Bronchial epithelial cell (primary cell): Measurements from ENCODE around the gene SOD3. TPM values are rescaled to one million over a fixed set of nuclear protein-coding genes. Genes with fewer than 3 reads are reported as not detected.
A peak's percentile ranks its signal among the peaks of the same experiment; 100 is the strongest.

Experiments
- DNase-seq: peaks from one replicate; pipeline ENCODE4 v3.0.0-alpha.2; 2010; ENCODE audit warnings: low read depth
- FAIRE-seq: peaks from 2 replicates; lab custom pipeline; 2011; peaks lifted over from hg19 to GRCh38; lab: Jason Lieb, UNC
- H3K27me3 ChIP-seq: 2 replicates; pipeline ENCODE4 v1.5.1; 2011; ENCODE audit warnings: low read length; ENCODE audit not compliant: control insufficient read depth, insufficient read depth
- H3K36me3 ChIP-seq: 2 replicates; pipeline ENCODE4 v1.5.1; 2011; ENCODE audit warnings: low read length; ENCODE audit not compliant: control insufficient read depth, insufficient read depth
- H3K4me3 ChIP-seq: 2 replicates; pipeline ENCODE4 v1.5.1; 2011; ENCODE audit warnings: mild to moderate bottlenecking, low read depth, low read length, control low read depth
- total RNA-seq: library from RNA; depleted of rRNA; stranded (reverse); fragments of >200 nt; gene quantifications from 2 replicates; pipeline ENCODE4 v1.2.1, GENCODE V29; 2014
- TF ChIP-seq, protein P1 (sequence below): IDR thresholded peaks from 2 replicates; pipeline ENCODE4 v1.5.1; 2011; ENCODE audit warnings: mild to moderate bottlenecking, moderate library complexity, low read length, control low read depth, inconsistent platforms; ENCODE audit not compliant: insufficient read depth, severe bottlenecking

Gene SOD3
- total RNA-seq, 1 donor from 2014 or later, result not detected

DNA sequence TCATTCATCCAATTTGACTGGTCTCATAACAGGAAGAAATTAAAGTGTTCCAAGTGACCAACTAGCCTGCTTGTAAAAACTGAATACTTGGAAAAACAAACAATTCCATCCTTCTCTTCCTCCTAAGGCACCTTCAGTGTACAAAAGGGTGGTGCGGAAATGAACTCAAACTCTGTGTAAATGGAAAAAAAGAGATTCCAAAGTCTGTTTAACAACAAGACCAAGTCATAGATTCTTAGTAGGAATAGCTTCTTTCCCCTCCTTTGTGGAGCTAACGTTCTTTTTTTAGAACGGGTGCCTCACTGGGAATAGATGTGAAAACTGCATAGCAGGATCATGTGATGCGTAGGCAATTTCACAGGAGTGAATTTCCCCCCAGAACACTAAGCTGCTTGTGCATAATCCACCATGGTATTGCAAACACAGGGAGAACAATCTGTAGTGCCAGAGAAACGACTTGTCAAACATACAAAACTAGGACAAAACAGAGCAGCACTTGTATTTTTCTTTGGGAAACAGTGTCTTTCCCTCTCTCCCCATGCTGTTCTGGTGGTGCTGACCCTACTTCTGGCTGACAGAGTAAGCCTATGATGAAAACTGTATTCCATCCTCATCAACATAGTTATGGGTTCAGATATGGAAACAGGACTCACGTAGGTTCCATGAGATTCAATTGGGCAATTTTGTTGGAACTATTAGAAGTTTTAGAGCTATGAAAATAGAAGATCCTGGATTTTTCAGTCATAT, 13.2 kb upstream of the SOD3 start:
- H3K27me3 ChIP-seq, result no peaks in the 10 kb centered on the region
- no peak for DNase-seq
- no peaks in the 10 kb centered on the region for H3K36me3 ChIP-seq
- TF ChIP-seq, protein P1, sequence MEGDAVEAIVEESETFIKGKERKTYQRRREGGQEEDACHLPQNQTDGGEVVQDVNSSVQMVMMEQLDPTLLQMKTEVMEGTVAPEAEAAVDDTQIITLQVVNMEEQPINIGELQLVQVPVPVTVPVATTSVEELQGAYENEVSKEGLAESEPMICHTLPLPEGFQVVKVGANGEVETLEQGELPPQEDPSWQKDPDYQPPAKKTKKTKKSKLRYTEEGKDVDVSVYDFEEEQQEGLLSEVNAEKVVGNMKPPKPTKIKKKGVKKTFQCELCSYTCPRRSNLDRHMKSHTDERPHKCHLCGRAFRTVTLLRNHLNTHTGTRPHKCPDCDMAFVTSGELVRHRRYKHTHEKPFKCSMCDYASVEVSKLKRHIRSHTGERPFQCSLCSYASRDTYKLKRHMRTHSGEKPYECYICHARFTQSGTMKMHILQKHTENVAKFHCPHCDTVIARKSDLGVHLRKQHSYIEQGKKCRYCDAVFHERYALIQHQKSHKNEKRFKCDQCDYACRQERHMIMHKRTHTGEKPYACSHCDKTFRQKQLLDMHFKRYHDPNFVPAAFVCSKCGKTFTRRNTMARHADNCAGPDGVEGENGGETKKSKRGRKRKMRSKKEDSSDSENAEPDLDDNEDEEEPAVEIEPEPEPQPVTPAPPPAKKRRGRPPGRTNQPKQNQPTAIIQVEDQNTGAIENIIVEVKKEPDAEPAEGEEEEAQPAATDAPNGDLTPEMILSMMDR, result no peak
- no peak overlapping the region for H3K4me3 ChIP-seq
- no peak for FAIRE-seq

DNA sequence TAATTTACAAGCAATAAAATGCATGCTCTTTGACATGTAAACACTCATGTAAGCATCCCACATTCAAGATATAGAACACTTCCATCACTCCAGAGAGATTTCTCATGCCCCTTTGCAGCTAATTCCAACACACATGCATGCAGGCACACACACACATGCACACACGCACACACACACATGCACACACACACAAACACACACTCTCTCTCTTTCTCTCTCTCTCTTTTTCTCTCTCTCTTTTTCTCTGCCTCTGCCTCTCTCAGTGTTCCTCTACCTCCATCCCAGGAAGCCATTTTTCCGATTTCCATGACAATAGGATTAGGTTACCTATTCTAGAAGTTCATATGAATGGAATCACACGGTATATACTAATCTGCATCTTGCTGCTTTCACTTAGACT, 11.9 kb upstream of the SOD3 start:
- TF ChIP-seq, protein P1, result no peak
- DNase-seq (no peak), FAIRE-seq (no peak)
- no peaks in the 10 kb centered on the region for H3K36me3 ChIP-seq
- H3K27me3 ChIP-seq, result no peaks in the 10 kb centered on the region
- no peak overlapping the region for H3K4me3 ChIP-seq

DNA sequence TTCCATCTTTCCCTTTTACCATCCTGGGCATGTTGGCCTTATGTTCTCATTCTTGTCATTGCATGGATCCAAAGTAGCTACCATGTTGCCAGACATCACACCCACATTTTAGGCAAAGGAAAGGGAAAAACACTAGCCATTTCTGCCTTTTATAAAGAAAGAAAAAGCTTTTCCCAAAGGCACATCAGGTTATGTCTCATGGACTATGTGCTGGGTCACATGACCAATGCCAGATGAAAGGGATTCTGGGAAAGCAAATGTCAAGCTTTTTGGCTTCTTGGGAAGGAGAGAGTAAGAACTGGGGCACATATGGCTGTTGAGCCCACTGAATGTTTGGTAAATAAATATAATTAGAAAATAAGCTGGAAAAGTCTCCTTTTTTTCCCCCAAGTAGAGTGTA, 4.3 kb upstream of the SOD3 start:
- Histone ChIP-seq H3K36me3 (no peaks in the 10 kb centered on the region), H3K27me3 (peaks cover 4% of the 10 kb centered on the region), H3K4me3 (no peak overlapping the region)
- no peak for DNase-seq
- no peak for FAIRE-seq
- TF ChIP-seq, protein P1, result no peak

DNA sequence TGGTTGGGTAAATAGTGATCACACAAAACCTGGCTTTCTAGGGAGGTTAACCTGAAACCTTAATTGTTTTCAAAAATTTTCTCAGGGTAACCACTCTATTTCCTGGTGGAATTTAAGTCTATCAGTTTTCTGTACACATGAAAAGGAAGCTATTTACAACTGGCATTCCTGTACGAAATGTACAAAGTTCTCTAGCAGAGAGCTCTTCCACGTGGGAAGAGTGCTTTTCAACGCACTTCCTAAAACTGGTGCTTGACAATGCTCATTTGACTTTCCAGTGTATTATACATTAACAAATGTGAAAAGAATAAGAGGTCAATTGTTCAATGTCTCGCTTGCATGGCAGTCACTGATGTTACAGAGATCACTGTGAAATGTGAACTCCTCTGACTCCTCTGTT, 2.8 kb upstream of the SOD3 start:
- TF ChIP-seq, protein P1, result no peak
- no peak for FAIRE-seq
- Histone ChIP-seq H3K4me3 (no peak overlapping the region), H3K27me3 (peaks cover 7% of the 10 kb centered on the region), H3K36me3 (no peaks in the 10 kb centered on the region)
- no peak for DNase-seq

DNA sequence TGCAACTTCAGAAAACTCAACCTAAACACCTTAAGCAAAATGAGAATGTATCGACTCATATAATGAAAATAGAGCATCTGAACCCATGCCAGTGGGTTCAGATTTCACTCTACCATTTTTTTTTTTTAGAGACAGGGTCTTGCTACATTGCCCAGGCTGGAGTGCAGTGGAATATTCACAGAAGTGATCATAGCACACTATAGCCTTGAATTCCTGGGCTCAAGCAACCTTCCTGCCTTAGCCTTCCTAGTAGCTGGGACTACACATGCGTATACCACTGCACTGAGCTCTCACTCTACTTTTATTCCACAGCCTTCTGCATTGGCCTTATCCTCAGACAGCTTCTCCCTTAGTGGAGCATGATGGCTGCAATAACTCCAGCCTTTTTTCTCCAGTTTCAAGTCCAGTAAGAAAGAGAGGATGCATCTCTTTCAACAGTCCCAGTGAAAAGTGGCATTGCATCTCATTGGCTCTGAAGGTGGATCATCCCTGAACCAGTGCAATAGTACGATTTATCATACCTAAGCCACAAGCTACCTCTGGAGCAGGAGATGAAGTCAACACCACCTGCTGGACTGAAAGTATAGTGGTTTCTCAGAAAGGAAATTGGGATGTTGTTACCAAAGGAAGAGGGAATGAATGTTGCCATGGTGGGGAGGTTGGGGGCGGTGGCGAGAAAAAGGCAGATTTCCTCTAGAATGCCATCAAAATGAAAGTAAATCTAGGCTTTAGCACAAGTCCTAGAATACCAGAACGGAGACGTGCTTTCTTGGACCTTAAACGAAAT, 2.0 kb upstream of the SOD3 start:
- TF ChIP-seq, protein P1, result peak; percentile 55
- FAIRE-seq (no peak), DNase-seq (peak; percentile 55)
- Histone ChIP-seq H3K4me3 (no peak overlapping the region), H3K27me3 (peaks cover 7% of the 10 kb centered on the region), H3K36me3 (no peaks in the 10 kb centered on the region)
